H1 (cell line): Measurements from ENCODE around the gene MACC1.
A peak's percentile ranks its signal among the peaks of the same experiment; 100 is the strongest.

Experiments
- CEBPB ChIP-seq: IDR thresholded peaks from 2 replicates; pipeline ENCODE4 v1.6.1; 2012; ENCODE audit warnings: low read depth, low read length
- CREB1 ChIP-seq: IDR thresholded peaks from 2 replicates; pipeline ENCODE4 v1.6.1; 2012; ENCODE audit warnings: inconsistent platforms
- EZH2 ChIP-seq: fragments of 200-600 bp; sonication (generic); IDR thresholded peaks from 2 replicates; pipeline ENCODE4 v1.7.1; 2012; ENCODE audit warnings: low read depth, mild to moderate bottlenecking, moderate library complexity, low read length, inconsistent platforms; ENCODE audit not compliant: severe bottlenecking
- JUN ChIP-seq: IDR thresholded peaks from 2 replicates; pipeline ENCODE4 v1.6.1; 2011; ENCODE audit warnings: low read depth, mild to moderate bottlenecking, improper control_type of control experiment, low read length
- POLR2A ChIP-seq, 2 experiments: IDR thresholded peaks; 1 replicate in 1 of 2; 2 replicates in 1 of 2; pipeline ENCODE4 v1.6.1; 2011; ENCODE audit warnings: low read depth in 2 of 2, low read length in 2 of 2, mild to moderate bottlenecking in 2 of 2; ENCODE audit errors: control extremely low read depth in 1 of 2
- RAD21 ChIP-seq, 2 experiments: IDR thresholded peaks in 1 of 2; conservative IDR thresholded peaks in 1 of 2; 2 replicates each; pipeline ENCODE4 v1.6.1; 2011; ENCODE audit warnings: low read depth in 2 of 2, low read length in 2 of 2, improper control_type of control experiment in 1 of 2, inconsistent platforms in 1 of 2, mild to moderate bottlenecking in 1 of 2, moderate library complexity in 1 of 2
- SP1 ChIP-seq: IDR thresholded peaks from 2 replicates; pipeline ENCODE4 v1.6.1; 2011; ENCODE audit warnings: low read depth, low read length
- SP2 ChIP-seq: IDR thresholded peaks from 2 replicates; pipeline ENCODE4 v1.6.1; 2012; ENCODE audit warnings: mild to moderate bottlenecking, low read length, inconsistent platforms
- TAF7 ChIP-seq: optimal IDR thresholded peaks from 2 replicates; pipeline ENCODE3; 2011; ENCODE audit warnings: low read depth, mild to moderate bottlenecking, inconsistent platforms, low read length, moderate library complexity, borderline replicate concordance
- TBP ChIP-seq: IDR thresholded peaks from 2 replicates; pipeline ENCODE4 v1.6.1; 2011; ENCODE audit warnings: low read depth, low read length, improper control_type of control experiment
- TCF12 ChIP-seq: IDR thresholded peaks from 2 replicates; pipeline ENCODE4 v1.6.1; 2011; ENCODE audit warnings: low read depth, mild to moderate bottlenecking, low read length
- ZNF274 ChIP-seq: IDR thresholded peaks from 2 replicates; pipeline ENCODE4 v1.7.0; 2012; ENCODE audit warnings: low read length, borderline replicate concordance; ENCODE audit errors: extremely low read depth
- TF ChIP-seq, protein P1 (sequence below), 3 experiments: IDR thresholded peaks; 1 replicate in 2 of 3; 2 replicates in 1 of 3; pipeline versions ENCODE4 v1.5.1 to v1.6.1; 2011; ENCODE audit warnings: low read length in 3 of 3, mild to moderate bottlenecking in 3 of 3, inconsistent platforms in 2 of 3, low read depth in 1 of 3, moderate library complexity in 1 of 3; ENCODE audit not compliant: insufficient read depth in 1 of 3; ENCODE audit errors: control extremely low read depth in 1 of 3
- TF ChIP-seq, protein P2 (sequence below): IDR thresholded peaks from 2 replicates; pipeline ENCODE4 v1.6.1; 2012; ENCODE audit warnings: inconsistent platforms

DNA sequence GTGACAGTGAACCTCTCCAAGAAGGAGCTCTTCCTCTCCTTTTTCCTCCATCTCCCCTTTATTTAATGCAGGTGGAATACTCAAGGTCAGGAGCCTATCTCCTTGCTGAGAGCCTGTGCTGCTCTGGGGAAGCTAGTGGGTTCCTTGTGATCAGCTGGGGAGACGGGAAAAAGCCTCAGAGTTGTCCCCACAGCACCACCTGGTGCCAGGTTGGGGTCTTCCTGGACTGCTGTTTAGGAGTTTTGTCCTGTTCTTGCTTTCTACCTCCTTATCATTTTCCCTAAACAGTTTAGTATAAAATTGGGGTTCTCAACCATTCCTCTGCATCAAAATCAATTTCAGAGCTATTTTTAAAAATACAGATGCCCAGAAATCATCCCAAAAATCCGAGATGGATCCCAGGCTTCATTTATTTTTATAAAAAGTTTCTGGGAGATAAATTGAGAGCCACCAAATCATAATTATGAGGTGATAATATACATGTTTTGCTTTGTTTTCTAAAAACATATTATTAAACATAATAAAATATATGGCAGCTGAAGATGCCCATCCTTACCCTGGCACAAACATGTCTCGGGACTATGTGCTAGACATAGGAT, 44.3 kb downstream of the MACC1 start:
- TF ChIP-seq JUN (no peak), ZNF274 (no peak), TCF12 (no peak), RAD21 (IDR thresholded peaks at IDR 0.05 in 1 of 2, conservative IDR thresholded peaks at IDR 0.05 in 1 of 2; ENCODE audit: low read depth in 2 of 2, low read length in 2 of 2) (peak; percentile 94), CREB1 (no peak), SP2 (0 out of 2 replicates have a peak, but pooled peaks have one; percentile 7), CEBPB (no peak), TAF7 (no peak), POLR2A (IDR thresholded peaks at IDR 0.05; ENCODE audit: control extremely low read depth in 1 of 2, low read depth in 2 of 2, low read length in 2 of 2) (no peak), EZH2 (no peak), TBP (no peak), SP1 (no peak)
- TF ChIP-seq, protein P1, sequence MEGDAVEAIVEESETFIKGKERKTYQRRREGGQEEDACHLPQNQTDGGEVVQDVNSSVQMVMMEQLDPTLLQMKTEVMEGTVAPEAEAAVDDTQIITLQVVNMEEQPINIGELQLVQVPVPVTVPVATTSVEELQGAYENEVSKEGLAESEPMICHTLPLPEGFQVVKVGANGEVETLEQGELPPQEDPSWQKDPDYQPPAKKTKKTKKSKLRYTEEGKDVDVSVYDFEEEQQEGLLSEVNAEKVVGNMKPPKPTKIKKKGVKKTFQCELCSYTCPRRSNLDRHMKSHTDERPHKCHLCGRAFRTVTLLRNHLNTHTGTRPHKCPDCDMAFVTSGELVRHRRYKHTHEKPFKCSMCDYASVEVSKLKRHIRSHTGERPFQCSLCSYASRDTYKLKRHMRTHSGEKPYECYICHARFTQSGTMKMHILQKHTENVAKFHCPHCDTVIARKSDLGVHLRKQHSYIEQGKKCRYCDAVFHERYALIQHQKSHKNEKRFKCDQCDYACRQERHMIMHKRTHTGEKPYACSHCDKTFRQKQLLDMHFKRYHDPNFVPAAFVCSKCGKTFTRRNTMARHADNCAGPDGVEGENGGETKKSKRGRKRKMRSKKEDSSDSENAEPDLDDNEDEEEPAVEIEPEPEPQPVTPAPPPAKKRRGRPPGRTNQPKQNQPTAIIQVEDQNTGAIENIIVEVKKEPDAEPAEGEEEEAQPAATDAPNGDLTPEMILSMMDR (IDR thresholded peaks at IDR 0.05; ENCODE audit: control extremely low read depth in 1 of 3, insufficient read depth in 1 of 3, low read depth in 1 of 3, low read length in 3 of 3) = peak; percentile 80 to 87 (median 83)
- TF ChIP-seq, protein P2, sequence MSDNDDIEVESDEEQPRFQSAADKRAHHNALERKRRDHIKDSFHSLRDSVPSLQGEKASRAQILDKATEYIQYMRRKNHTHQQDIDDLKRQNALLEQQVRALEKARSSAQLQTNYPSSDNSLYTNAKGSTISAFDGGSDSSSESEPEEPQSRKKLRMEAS = no peak
